CD4-positive, alpha-beta T cell treated with Interleukin-15 for 4 hours (primary cell): ENCODE results near the gene GALNT17.
"Not testable (repeated sequence)": the region's sequence is repeated elsewhere in the genome, so short reads cannot be mapped to it uniquely, and the experiment has no call there.

Experiments used
- DNase-seq: peaks from one replicate; pipeline ENCODE4 v3.0.0-alpha.2; 2020; ENCODE audit warnings: low spot score

GALNT17 gene

GRCh38 chr7:71165708-71166107 is 33.8 kb downstream of the GALNT17 start:
- DNase-seq, result no peak

GRCh38 chr7:71171476-71171875 is 39.5 kb downstream of the GALNT17 start:
- no peak for DNase-seq

- no peak for DNase-seq
Observed at GRCh38 chr7:71173955-71174354, 42.0 kb downstream of the GALNT17 start.

GRCh38 chr7:71182438-71182935 is 50.5 kb downstream of the GALNT17 start:
- DNase-seq, result no peak

- DNase-seq, result no peak
Observed at GRCh38 chr7:71184136-71184535, 52.2 kb downstream of the GALNT17 start.

GRCh38 chr7:71184609-71185008 is 52.7 kb downstream of the GALNT17 start:
- DNase-seq, result no peak

- no peak for DNase-seq
Observed at GRCh38 chr7:71186535-71187057, 54.7 kb downstream of the GALNT17 start.

- DNase-seq, result no peak
Observed at GRCh38 chr7:71191771-71192170, 59.8 kb downstream of the GALNT17 start.

- no peak for DNase-seq
Observed at GRCh38 chr7:71193099-71193810, 61.3 kb downstream of the GALNT17 start.

GRCh38 chr7:71198391-71198790 is 66.4 kb downstream of the GALNT17 start:
- DNase-seq, result no peak

- no peak for DNase-seq
Observed at GRCh38 chr7:71198887-71199286, 66.9 kb downstream of the GALNT17 start.

- no peak for DNase-seq
Observed at GRCh38 chr7:71206184-71206583, 74.2 kb downstream of the GALNT17 start.

- no peak for DNase-seq
Observed at GRCh38 chr7:71208881-71209280, 76.9 kb downstream of the GALNT17 start.

- not testable (repeated sequence) for DNase-seq
Observed at GRCh38 chr7:71209484-71209883, 77.5 kb downstream of the GALNT17 start.

- DNase-seq, result no peak
Observed at GRCh38 chr7:71210220-71210619, 78.3 kb downstream of the GALNT17 start.

GRCh38 chr7:71212433-71212832 is 80.5 kb downstream of the GALNT17 start:
- not testable (repeated sequence) for DNase-seq

- no peak for DNase-seq
Observed at GRCh38 chr7:71216211-71216610, 84.3 kb downstream of the GALNT17 start.

GRCh38 chr7:71220210-71220695 is 88.3 kb downstream of the GALNT17 start:
- no peak for DNase-seq

GRCh38 chr7:71221049-71221448 is 89.1 kb downstream of the GALNT17 start:
- no peak for DNase-seq

GRCh38 chr7:71221549-71221948 is 89.6 kb downstream of the GALNT17 start:
- no peak for DNase-seq

- no peak for DNase-seq
Observed at GRCh38 chr7:71227126-71227525, 95.2 kb downstream of the GALNT17 start.

- DNase-seq, result no peak
Observed at GRCh38 chr7:71229148-71229547, 97.2 kb downstream of the GALNT17 start.

- DNase-seq, result no peak
Observed at GRCh38 chr7:71229699-71230098, 97.8 kb downstream of the GALNT17 start.

- no peak for DNase-seq
Observed at GRCh38 chr7:71235253-71235652, 103.3 kb downstream of the GALNT17 start.
